Stimulated activated CD8-positive, alpha-beta memory T cell treated with anti-CD3 and anti-CD28 coated beads, Interleukin-7, amount 100 ng/mL, for 4 hours (primary cell): ENCODE data around the gene LIMA1.
"Not testable (repeated sequence)": the region's sequence is repeated elsewhere in the genome, so short reads cannot be mapped to it uniquely, and the experiment has no call there.

Experiments used
- DNase-seq, 2 donors: peaks; one replicate each; pipeline ENCODE4 v3.0.0-alpha.2; 2020; ENCODE audit warnings: low read depth in 2 of 2

The LIMA1 gene

GRCh38 chr12:50186681-50187080 is 96.6 kb downstream of the LIMA1 start:
- DNase-seq: no peak

GRCh38 chr12:50185970-50186663 is 97.2 kb downstream of the LIMA1 start:
- no peak for DNase-seq

- no peak for DNase-seq
These were observed 97.9 kb downstream of the LIMA1 start for GRCh38 chr12:50185301-50185895.

GRCh38 chr12:50184261-50184660 is 99.1 kb downstream of the LIMA1 start:
- DNase-seq: no peak

GRCh38 chr12:50182461-50182860 is 100.9 kb downstream of the LIMA1 start:
- DNase-seq: no peak

GRCh38 chr12:50181691-50182090 is 101.6 kb downstream of the LIMA1 start:
- no peak for DNase-seq

- DNase-seq: no peak
These were observed 107.6 kb downstream of the LIMA1 start for GRCh38 chr12:50175716-50176026.

GRCh38 chr12:50174971-50175715 is 108.2 kb downstream of the LIMA1 start:
- no peak for DNase-seq

- DNase-seq: peak; percentile 89 to 95
These were observed 116.1 kb downstream of the LIMA1 start, which contains the start of gene CERS5 for GRCh38 chr12:50167049-50167828. CERS5 (minus strand) TSS chr12:50167369; CDS start chr12:50167297, 72 bp downstream.

GRCh38 chr12:50166799-50167048 is 116.6 kb downstream of the LIMA1 start:
- peak in 1 of 2 donors; percentile 50 for DNase-seq

GRCh38 chr12:50164963-50165362 is 118.4 kb downstream of the LIMA1 start:
- no peak for DNase-seq

- DNase-seq: no peak
These were observed 121.1 kb downstream of the LIMA1 start for GRCh38 chr12:50162230-50162629.

- no peak for DNase-seq
These were observed 122.7 kb downstream of the LIMA1 start for GRCh38 chr12:50160643-50161042.

GRCh38 chr12:50157259-50157658 is 126.1 kb downstream of the LIMA1 start:
- no peak for DNase-seq

- no peak for DNase-seq
These were observed 126.7 kb downstream of the LIMA1 start for GRCh38 chr12:50156641-50157040.

GRCh38 chr12:50154947-50155346 is 128.4 kb downstream of the LIMA1 start:
- DNase-seq: not testable (repeated sequence)

- no peak for DNase-seq
These were observed 132.2 kb downstream of the LIMA1 start for GRCh38 chr12:50151047-50151687.

GRCh38 chr12:50149311-50149710 is 134.0 kb downstream of the LIMA1 start:
- no peak for DNase-seq

- not testable (repeated sequence) for DNase-seq
These were observed 135.3 kb downstream of the LIMA1 start for GRCh38 chr12:50148011-50148410.

GRCh38 chr12:50147281-50147680 is 136.0 kb downstream of the LIMA1 start:
- no peak for DNase-seq

GRCh38 chr12:50145439-50145838 is 137.9 kb downstream of the LIMA1 start:
- no peak for DNase-seq

GRCh38 chr12:50142993-50143392 is 140.3 kb downstream of the LIMA1 start:
- no peak for DNase-seq
